ENCODE results near the gene SPATA31D4. TPM values are rescaled to one million over a fixed set of nuclear protein-coding genes. Genes with fewer than 3 reads are reported as not detected.
"Not testable (repeated sequence)": the region's sequence is repeated elsewhere in the genome, so short reads cannot be mapped to it uniquely, and the experiment has no call there.

SPATA31D4 gene
- not detected for total RNA-seq

- H3K36me3 ChIP-seq; intact Hi-C loops (cut with DNase I); DNase-seq; H3K4me3 ChIP-seq; H3K27me3 ChIP-seq; H3K9me3 ChIP-seq; H3K4me1 ChIP-seq; H3K9ac ChIP-seq (ENCODE audit: low read depth in 2 of 2, low read length in 2 of 2); H3K27ac ChIP-seq: not testable (repeated sequence)
These were observed at the start of gene SPATA31D4 for GRCh38 chr9:81928305-81928704. TSS of gene SPATA31D4 (plus strand) at chr9:81928428. CDS start at chr9:81928514, 86 bp downstream.

GRCh38 chr9:81878530-81878929 lies 49.7 kb upstream of the SPATA31D4 start:
- no peak overlapping the region for H3K4me3 ChIP-seq
- no peaks in the 10 kb centered on the region for H3K36me3 ChIP-seq
- no peak for TF ChIP-seq CTCF (IDR thresholded peaks at IDR 0.05)
- no peak overlapping the region for H3K9ac ChIP-seq (ENCODE audit: low read depth in 2 of 2, low read length in 2 of 2)
- no peaks in the 10 kb centered on the region for H3K9me3 ChIP-seq
- H3K27ac ChIP-seq, result peak overlapping the region; percentile 82
- no peak for DNase-seq
- H3K4me1 ChIP-seq, result peaks cover 4% of the 10 kb centered on the region
- intact Hi-C loops (cut with DNase I), result no loop called here
- H3K27me3 ChIP-seq, result no peaks in the 10 kb centered on the region

- no peaks in the 10 kb centered on the region for H3K27me3 ChIP-seq
- intact Hi-C loops (cut with DNase I), result no loop called here
- H3K9ac ChIP-seq (ENCODE audit: low read depth in 2 of 2, low read length in 2 of 2), result peak overlapping the region in 1 of 2 donors; percentile 74
These were observed 48.7 kb upstream of the SPATA31D4 start for GRCh38 chr9:81879501-81879916.

GRCh38 chr9:81885602-81886001 lies 42.6 kb upstream of the SPATA31D4 start:
- Histone ChIP-seq H3K27me3 (no peaks in the 10 kb centered on the region), H3K4me3 (no peak overlapping the region), H3K4me1 (no peaks in the 10 kb centered on the region), H3K9ac (ENCODE audit: low read depth in 2 of 2, low read length in 2 of 2) (no peak overlapping the region), H3K27ac (no peak overlapping the region), H3K9me3 (no peaks in the 10 kb centered on the region), H3K36me3 (no peaks in the 10 kb centered on the region)
- no peak for DNase-seq
- intact Hi-C loops (cut with DNase I), result no loop called here
- no peak for TF ChIP-seq CTCF (IDR thresholded peaks at IDR 0.05)

More at GRCh38 chr9:81879501-81879916, 48.7 kb upstream of the SPATA31D4 start:
- Histone ChIP-seq H3K4me1 (peaks cover 4% of the 10 kb centered on the region), H3K9me3 (no peaks in the 10 kb centered on the region), H3K27ac (peak overlapping the region; percentile 82), H3K4me3 (no peak overlapping the region), H3K36me3 (no peaks in the 10 kb centered on the region)
- no peak for TF ChIP-seq CTCF (IDR thresholded peaks at IDR 0.05)
- peak; percentile 72 for DNase-seq

- H3K4me3 ChIP-seq, result no peak overlapping the region
- H3K9me3 ChIP-seq, result no peaks in the 10 kb centered on the region
- TF ChIP-seq CTCF (IDR thresholded peaks at IDR 0.05), result no peak
- intact Hi-C loops (cut with DNase I), result no loop called here
- H3K4me1 ChIP-seq, result no peaks in the 10 kb centered on the region
- no peaks in the 10 kb centered on the region for H3K27me3 ChIP-seq
- DNase-seq, result no peak
- H3K9ac ChIP-seq (ENCODE audit: low read depth in 2 of 2, low read length in 2 of 2), result no peak overlapping the region
- H3K36me3 ChIP-seq, result no peaks in the 10 kb centered on the region
- H3K27ac ChIP-seq, result no peak overlapping the region
These were observed 41.6 kb upstream of the SPATA31D4 start for GRCh38 chr9:81886665-81887064.

GRCh38 chr9:81890104-81890503 lies 38.1 kb upstream of the SPATA31D4 start:
- no peaks in the 10 kb centered on the region for H3K4me1 ChIP-seq
- no peak for DNase-seq
- no peaks in the 10 kb centered on the region for H3K9me3 ChIP-seq
- no peaks in the 10 kb centered on the region for H3K36me3 ChIP-seq
- no peak for TF ChIP-seq CTCF (IDR thresholded peaks at IDR 0.05)
- no peaks in the 10 kb centered on the region for H3K27me3 ChIP-seq
- H3K4me3 ChIP-seq, result no peak overlapping the region
- H3K27ac ChIP-seq, result no peak overlapping the region
- no peak overlapping the region for H3K9ac ChIP-seq (ENCODE audit: low read depth in 2 of 2, low read length in 2 of 2)
- intact Hi-C loops (cut with DNase I), result no loop called here

All from colonic mucosa (tissue), 4 donors.